IMR-90 (cell line): ENCODE measurements around the gene DEDD2. TPM values are rescaled to one million over a fixed set of nuclear protein-coding genes. Genes with fewer than 3 reads are reported as not detected.

Source experiments
- ATAC-seq: fragments of 200-7000 bp; cut with Tn5 transposase; 2 replicates; pipeline ENCODE4 v1.9.1; 2020; ENCODE audit warnings: low read depth, mild to moderate bottlenecking, moderate library complexity
- BruUV-seq: library from RNA; stranded (reverse); fragments of 400-500 nt; replicated peaks from 2 replicates; lab custom pipeline; 2021; lab: Mats Ljungman, UMichigan
- CTCF ChIA-PET: fragments of 300-600 bp; formaldehyde crosslinking; extraction: SDS; loops from one replicate; lab custom pipeline; 2021; ENCODE audit warnings: antibody characterized with exemption; lab: Yijun Ruan, JAX
- POLR2A ChIA-PET: fragments of 300-600 bp; sonication (Branson Sonifier 250); formaldehyde crosslinking; loops from one replicate; lab custom pipeline; 2022; ENCODE audit warnings: antibody characterized with exemption; ENCODE audit not compliant: unreplicated experiment; lab: Charles Lee
- DNase-seq: peaks from one replicate; pipeline ENCODE4 v3.0.0; 2013
- H2AFZ ChIP-seq: replicated peaks from 2 replicates; pipeline ENCODE3; 2013; ENCODE audit warnings: low read length, mild to moderate bottlenecking; ENCODE audit not compliant: poor library complexity
- H2AK5ac ChIP-seq: 2 replicates; pipeline ENCODE4 v1.6.1; 2013; ENCODE audit warnings: low read depth, low read length, inconsistent platforms
- H2AK9ac ChIP-seq: replicated peaks from 2 replicates; pipeline ENCODE3; 2013; ENCODE audit warnings: mild to moderate bottlenecking, low read depth, low read length, moderate library complexity; ENCODE audit not compliant: poor library complexity
- H2BK120ac ChIP-seq: 2 replicates; pipeline ENCODE4 v1.6.1; 2013; ENCODE audit warnings: low read depth, low read length, inconsistent platforms
- H2BK15ac ChIP-seq: 3 replicates; pipeline ENCODE4 v1.6.1; 2013; ENCODE audit warnings: low read depth, low read length, inconsistent platforms
- H2BK20ac ChIP-seq: 2 replicates; pipeline ENCODE4 v1.6.1; 2013; ENCODE audit warnings: low read depth, mild to moderate bottlenecking, inconsistent platforms, low read length, moderate library complexity
- H2BK5ac ChIP-seq: 2 replicates; pipeline ENCODE4 v1.6.1; 2013; ENCODE audit warnings: mild to moderate bottlenecking, low read depth, low read length, inconsistent platforms; ENCODE audit not compliant: poor library complexity, severe bottlenecking
- H3K14ac ChIP-seq: replicated peaks from 2 replicates; pipeline ENCODE4 v1.6.1; 2013; ENCODE audit warnings: low read depth, low read length, inconsistent platforms
- H3K18ac ChIP-seq: 2 replicates; pipeline ENCODE4 v1.6.1; 2013; ENCODE audit warnings: low read depth, low read length, control low read depth
- H3K23ac ChIP-seq: 2 replicates; pipeline ENCODE4 v1.6.1; 2013; ENCODE audit warnings: low read depth, low read length, inconsistent platforms
- H3K27ac ChIP-seq: 2 replicates; pipeline ENCODE4 v1.5.1; 2013; ENCODE audit warnings: mild to moderate bottlenecking, control low read depth, low read length; ENCODE audit not compliant: insufficient read depth
- H3K27me3 ChIP-seq: 2 replicates; pipeline ENCODE4 v1.6.1; 2013; ENCODE audit warnings: low read length; ENCODE audit not compliant: control insufficient read depth, insufficient read depth
- H3K36me3 ChIP-seq: 2 replicates; pipeline ENCODE4 v1.6.1; 2013; ENCODE audit warnings: low read length, mixed read lengths; ENCODE audit not compliant: control insufficient read depth, insufficient read depth
- H3K4ac ChIP-seq: 2 replicates; pipeline ENCODE4 v1.6.1; 2013; ENCODE audit warnings: low read depth, low read length, inconsistent platforms
- H3K4me1 ChIP-seq: 2 replicates; pipeline ENCODE4 v1.6.1; 2013; ENCODE audit warnings: low read length, mixed read lengths; ENCODE audit not compliant: control insufficient read depth, insufficient read depth
- H3K4me2 ChIP-seq: 2 replicates; pipeline ENCODE4 v1.6.1; 2013; ENCODE audit warnings: low read depth, mild to moderate bottlenecking, control low read depth, low read length, moderate library complexity
- H3K4me3 ChIP-seq: 2 replicates; pipeline ENCODE4 v1.5.1; 2013; ENCODE audit warnings: low read depth, mild to moderate bottlenecking, control low read depth, low read length, moderate library complexity; ENCODE audit not compliant: insufficient read depth
- H3K56ac ChIP-seq: 2 replicates; pipeline ENCODE4 v1.6.1; 2013; ENCODE audit warnings: low read length, inconsistent platforms; ENCODE audit not compliant: insufficient read depth; ENCODE audit errors: extremely low read depth
- H3K79me1 ChIP-seq, 2 experiments: 2 replicates each; pipeline ENCODE4 v1.6.1; 2013; ENCODE audit warnings: low read length in 2 of 2, inconsistent platforms in 1 of 2, low read depth in 1 of 2
- H3K9ac ChIP-seq: 2 replicates; pipeline ENCODE4 v1.6.1; 2013; ENCODE audit warnings: low read depth, low read length, control low read depth
- H3K9me1 ChIP-seq: 2 replicates; pipeline ENCODE4 v1.6.1; 2013; ENCODE audit warnings: low read length, inconsistent platforms; ENCODE audit not compliant: insufficient read depth
- H3K9me3 ChIP-seq: 2 replicates; pipeline ENCODE4 v1.6.1; 2013; ENCODE audit warnings: low read length; ENCODE audit not compliant: control insufficient read depth, insufficient read depth
- H4K20me1 ChIP-seq: 2 replicates; pipeline ENCODE4 v1.6.1; 2013; ENCODE audit warnings: low read length, inconsistent platforms; ENCODE audit not compliant: insufficient read depth
- H4K5ac ChIP-seq: 2 replicates; pipeline ENCODE4 v1.6.1; 2013; ENCODE audit warnings: mild to moderate bottlenecking, low read depth, low read length, control low read depth
- H4K8ac ChIP-seq, 2 experiments: 2 replicates each; pipeline ENCODE4 v1.6.1; 2013; ENCODE audit warnings: low read depth in 2 of 2, low read length in 2 of 2, control low read depth in 1 of 2, inconsistent platforms in 1 of 2
- H4K91ac ChIP-seq: 2 replicates; pipeline ENCODE4 v1.6.1; 2013; ENCODE audit warnings: low read depth, low read length, inconsistent platforms; ENCODE audit not compliant: insufficient read depth
- BHLHE40 ChIP-seq: fragments of 150-350 bp; IDR thresholded peaks from 2 replicates; pipeline ENCODE4 v1.6.1; 2016; ENCODE audit warnings: mild to moderate bottlenecking, low read depth, low read length
- MAZ ChIP-seq: IDR thresholded peaks from 2 replicates; pipeline ENCODE4 v1.6.1; 2012; ENCODE audit warnings: low read depth, mild to moderate bottlenecking, low read length, improper control_type of control experiment, moderate library complexity, borderline replicate concordance
- RAD21 ChIP-seq: IDR thresholded peaks from 2 replicates; pipeline ENCODE4 v1.6.1; 2012; ENCODE audit warnings: low read length, improper control_type of control experiment
- RCOR1 ChIP-seq: IDR thresholded peaks from 2 replicates; pipeline ENCODE4 v1.6.1; 2012; ENCODE audit warnings: mild to moderate bottlenecking, low read length, improper control_type of control experiment; ENCODE audit not compliant: insufficient replicate concordance
- RFX5 ChIP-seq: IDR thresholded peaks from 2 replicates; pipeline ENCODE4 v1.8.0; 2012; ENCODE audit warnings: low read depth, mild to moderate bottlenecking, low read length, moderate library complexity
- SMC3 ChIP-seq: fragments of 150-350 bp; IDR thresholded peaks from 2 replicates; pipeline ENCODE4 v1.6.1; 2016; ENCODE audit warnings: low read depth, mild to moderate bottlenecking, antibody characterized with exemption, low read length, moderate library complexity
- WGBS, 2 experiments: methylation state at CpG; one replicate each; pipeline versions ENCODE4 v1.1.5 to v1.1.7; 2013; ENCODE audit warnings: missing lambda C conversion rate in 2 of 2; ENCODE audit not compliant: insufficient read length in 1 of 2; ENCODE audit errors: extremely low coverage in 2 of 2; 5-methylcytosine and 5-hydroxymethylcytosine counted together
- dilution Hi-C: fragments of 300-500 bp; cut with HindIII; formaldehyde crosslinking; loops from one replicate; pipeline ENCODE4 v1.14.3; 2018; ENCODE audit warnings: low sequenced_read_pairs; ENCODE audit not compliant: unreplicated experiment
- in situ Hi-C: fragments of 300-500 bp; cut with MboI; formaldehyde crosslinking; loops from 3 replicates; pipeline ENCODE4 v1.14.3; 2019; ENCODE audit warnings: low sequenced_read_pairs, inconsistent platforms, mixed read lengths
- intact Hi-C: fragments of 100-400 bp; cut with micrococcal nuclease; formaldehyde crosslinking; loops from 2 replicates; pipeline ENCODE4 v1.10.0; 2022
- polyA plus RNA-seq, 3 experiments: library from polyadenylated mRNA; depleted of rRNA; stranded (reverse); fragments of >200 nt; gene quantifications; 2 replicates each; pipeline ENCODE4 v1.2.3, GENCODE V29; 2012; ENCODE audit warnings: low replicate concordance in 1 of 3
- total RNA-seq: library from RNA; depleted of rRNA; stranded (reverse); fragments of >200 nt; gene quantifications from 2 replicates; pipeline ENCODE4 v1.2.3, GENCODE V29; 2012
- TF ChIP-seq, protein P1 (sequence below): fragments of 150-350 bp; IDR thresholded peaks from 2 replicates; pipeline ENCODE4 v1.6.1; 2016; ENCODE audit warnings: low read depth, mild to moderate bottlenecking, low read length, moderate library complexity, borderline replicate concordance
- TF ChIP-seq, protein P2 (sequence below): conservative IDR thresholded peaks from 2 replicates; pipeline ENCODE4 v1.5.1; 2012; ENCODE audit warnings: mild to moderate bottlenecking, low read depth, low read length, improper control_type of control experiment

Gene DEDD2
- total and polyA plus RNA-seq, 2 of the 4 experiments (the other 2 are of a cell fraction), result 8.2 to 21.0 TPM

DNA sequence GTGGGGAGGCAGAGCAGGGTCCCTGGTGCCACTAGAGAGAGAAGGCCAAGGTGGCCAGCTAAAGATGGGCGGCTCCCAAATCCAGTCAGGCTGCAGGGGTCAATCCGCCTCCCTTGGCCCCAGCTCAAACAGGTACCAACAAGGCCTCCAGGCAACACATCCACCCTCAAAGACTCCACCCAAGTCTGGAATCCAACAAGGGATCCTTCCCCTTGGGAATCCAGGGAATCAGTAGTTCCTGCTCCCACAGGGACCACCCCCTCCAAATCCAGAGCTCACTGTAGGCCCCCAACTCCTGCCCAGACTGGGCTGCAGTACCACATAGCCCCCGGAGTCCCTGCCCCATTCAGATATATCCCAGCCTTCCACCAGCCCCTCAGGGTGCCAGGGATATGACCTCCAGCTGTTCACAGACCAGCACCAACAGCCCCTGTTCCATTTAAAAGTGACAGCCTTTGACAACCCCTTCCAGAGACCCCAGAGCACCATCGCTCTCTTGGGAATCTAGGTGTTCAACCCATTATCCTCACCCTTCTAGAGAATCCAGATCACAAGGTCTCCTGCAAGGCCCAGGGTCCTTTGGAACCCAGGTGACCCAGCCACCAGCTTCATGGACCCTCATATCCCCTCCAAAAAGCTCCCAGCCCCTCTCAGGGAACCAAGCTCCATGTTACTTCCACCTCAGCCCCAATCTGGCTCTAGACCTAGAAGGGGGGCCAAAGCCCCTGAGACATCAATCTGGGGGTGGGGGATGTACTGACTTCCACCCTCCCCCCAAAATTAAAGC is 34.3 kb upstream of the DEDD2 start:
- Histone ChIP-seq H2BK20ac (no peak overlapping the region; the same call in 1 of the 2 replicates), H4K20me1 (peaks cover 45% of the 10 kb centered on the region), H3K23ac (peak overlapping the region; percentile 87; the same call in 1 of the 2 replicates), H3K9me3 (no peaks in the 10 kb centered on the region), H2AFZ (no peak overlapping the region), H2AK9ac (peak overlapping the region; percentile 93), H2BK15ac (peak overlapping the region; percentile 45; the same call in 1 of the 3 replicates), H3K14ac (peak overlapping the region; percentile 68), H2AK5ac (peak overlapping the region; percentile 90; the same call in 1 of the 2 replicates), H3K36me3 (peaks cover 13% of the 10 kb centered on the region), H3K79me1 (peaks cover 6 to 48% of the 10 kb centered on the region in 2 experiments; a peak in 3 of 4 replicates), H3K4me2 (peak overlapping the region; percentile 70), H3K4me1 (peaks cover 19% of the 10 kb centered on the region), H2BK120ac (peak overlapping the region; percentile 61; the same call in 1 of the 2 replicates), H3K4ac (peak overlapping the region; percentile 54), H3K27ac (peak overlapping the region; percentile 87), H2BK5ac (peak overlapping the region; percentile 18), H3K27me3 (no peaks in the 10 kb centered on the region), H3K9me1 (peaks cover 7% of the 10 kb centered on the region; the same call in 1 of the 2 replicates), H4K5ac (no peak overlapping the region), H3K56ac (peak overlapping the region; percentile 10; the same call in 1 of the 2 replicates), H3K4me3 (no peak overlapping the region; the same call in 1 of the 2 replicates), H4K91ac (peak overlapping the region; percentile 23), H4K8ac (peak overlapping the region in 1 of 2 experiments; percentile 38; a peak in 2 of 4 replicates), H3K9ac (peak overlapping the region; percentile 39), H3K18ac (no peak overlapping the region)
- ChIA-PET CTCF (no interaction called here), POLR2A (interaction anchor here (0.8 to 1.7 kb wide), 2 partner anchors 9 to 180 kb away, joined by 4 to 5 read pairs; no protein-coding TSS in a partner anchor)
- intact Hi-C loops, result no loop called here
- ATAC-seq (no peak), DNase-seq (no peak)
- TF ChIP-seq BHLHE40, result no peak
- TF ChIP-seq, protein P1, sequence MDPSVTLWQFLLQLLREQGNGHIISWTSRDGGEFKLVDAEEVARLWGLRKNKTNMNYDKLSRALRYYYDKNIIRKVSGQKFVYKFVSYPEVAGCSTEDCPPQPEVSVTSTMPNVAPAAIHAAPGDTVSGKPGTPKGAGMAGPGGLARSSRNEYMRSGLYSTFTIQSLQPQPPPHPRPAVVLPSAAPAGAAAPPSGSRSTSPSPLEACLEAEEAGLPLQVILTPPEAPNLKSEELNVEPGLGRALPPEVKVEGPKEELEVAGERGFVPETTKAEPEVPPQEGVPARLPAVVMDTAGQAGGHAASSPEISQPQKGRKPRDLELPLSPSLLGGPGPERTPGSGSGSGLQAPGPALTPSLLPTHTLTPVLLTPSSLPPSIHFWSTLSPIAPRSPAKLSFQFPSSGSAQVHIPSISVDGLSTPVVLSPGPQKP, result no peak
- TF ChIP-seq RCOR1, result no peak
- no peak for TF ChIP-seq SMC3
- no peak for TF ChIP-seq RAD21
- TF ChIP-seq, protein P2, sequence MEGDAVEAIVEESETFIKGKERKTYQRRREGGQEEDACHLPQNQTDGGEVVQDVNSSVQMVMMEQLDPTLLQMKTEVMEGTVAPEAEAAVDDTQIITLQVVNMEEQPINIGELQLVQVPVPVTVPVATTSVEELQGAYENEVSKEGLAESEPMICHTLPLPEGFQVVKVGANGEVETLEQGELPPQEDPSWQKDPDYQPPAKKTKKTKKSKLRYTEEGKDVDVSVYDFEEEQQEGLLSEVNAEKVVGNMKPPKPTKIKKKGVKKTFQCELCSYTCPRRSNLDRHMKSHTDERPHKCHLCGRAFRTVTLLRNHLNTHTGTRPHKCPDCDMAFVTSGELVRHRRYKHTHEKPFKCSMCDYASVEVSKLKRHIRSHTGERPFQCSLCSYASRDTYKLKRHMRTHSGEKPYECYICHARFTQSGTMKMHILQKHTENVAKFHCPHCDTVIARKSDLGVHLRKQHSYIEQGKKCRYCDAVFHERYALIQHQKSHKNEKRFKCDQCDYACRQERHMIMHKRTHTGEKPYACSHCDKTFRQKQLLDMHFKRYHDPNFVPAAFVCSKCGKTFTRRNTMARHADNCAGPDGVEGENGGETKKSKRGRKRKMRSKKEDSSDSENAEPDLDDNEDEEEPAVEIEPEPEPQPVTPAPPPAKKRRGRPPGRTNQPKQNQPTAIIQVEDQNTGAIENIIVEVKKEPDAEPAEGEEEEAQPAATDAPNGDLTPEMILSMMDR, result no peak
- TF ChIP-seq RFX5, result no peak
- TF ChIP-seq MAZ, result no peak
- dilution Hi-C loops, result no loop called here
- BruUV-seq, result no TSS peak
- 41% methylated on average over 3 of the region's 4 CpGs; no CpG with 5 or more reads in 1 of the 2 experiments for WGBS, 2 experiments
- in situ Hi-C loops, result no loop called here
